WTC11 (cell line): ENCODE data around the gene PHF1. TPM values are rescaled to one million over a fixed set of nuclear protein-coding genes. Genes with fewer than 3 reads are reported as not detected.

Experiments
- AFF4 ChIP-seq: sonication (generic); formaldehyde crosslinking; IDR thresholded peaks from 2 replicates; pipeline ENCODE4 v1.8.1; 2023; ENCODE audit warnings: mild to moderate bottlenecking, missing genetic modification reagents, borderline replicate concordance
- CBFB ChIP-seq: sonication (generic); formaldehyde crosslinking; IDR thresholded peaks from 2 replicates; pipeline ENCODE4 v1.8.1; 2022; ENCODE audit warnings: mild to moderate bottlenecking, low read depth, missing genetic modification reagents
- CDX4 ChIP-seq: fragments of 250-450 bp; sonication (Bioruptor Pico); IDR thresholded peaks from 2 replicates; pipeline ENCODE4 v1.9.0; 2021; ENCODE audit warnings: moderate library complexity, mild to moderate bottlenecking, inconsistent platforms, borderline replicate concordance
- FOXJ3 ChIP-seq: sonication (generic); formaldehyde crosslinking; IDR thresholded peaks from 2 replicates; pipeline ENCODE4 v1.9.0; 2021; ENCODE audit warnings: missing genetic modification reagents, mild to moderate bottlenecking, borderline replicate concordance
- GABPB1 ChIP-seq: sonication (generic); formaldehyde crosslinking; IDR thresholded peaks from 2 replicates; pipeline ENCODE4 v1.8.1; 2023; ENCODE audit warnings: mild to moderate bottlenecking, missing genetic modification reagents
- GTF2I ChIP-seq: fragments of 250-450 bp; sonication (Bioruptor Pico); conservative IDR thresholded peaks from 2 replicates; pipeline ENCODE4 v1.4.0; 2021; ENCODE audit warnings: mild to moderate bottlenecking
- MLX ChIP-seq: sonication (generic); formaldehyde crosslinking; IDR thresholded peaks from 2 replicates; pipeline ENCODE4 v1.8.1; 2023; ENCODE audit warnings: mild to moderate bottlenecking, missing genetic modification reagents, moderate library complexity
- MYBL2 ChIP-seq: sonication (generic); formaldehyde crosslinking; IDR thresholded peaks from 2 replicates; pipeline ENCODE4 v1.8.1; 2023; ENCODE audit warnings: mild to moderate bottlenecking, moderate library complexity, missing genetic modification reagents
- NFATC4 ChIP-seq: fragments of 250-450 bp; sonication (Bioruptor Pico); IDR thresholded peaks from 2 replicates; pipeline ENCODE4 v1.9.0; 2021; ENCODE audit warnings: mild to moderate bottlenecking
- NFE2L1 ChIP-seq: sonication (generic); formaldehyde crosslinking; IDR thresholded peaks from 2 replicates; pipeline ENCODE4 v1.8.1; 2023; ENCODE audit warnings: missing genetic modification reagents
- PRRX2 ChIP-seq: fragments of 250-450 bp; sonication (Bioruptor Pico); IDR thresholded peaks from 2 replicates; pipeline ENCODE4 v1.8.0; 2021; ENCODE audit warnings: mild to moderate bottlenecking
- RORB ChIP-seq: fragments of 250-450 bp; sonication (Bioruptor Pico); IDR thresholded peaks from 2 replicates; pipeline ENCODE4 v1.9.0; 2021; ENCODE audit warnings: mild to moderate bottlenecking
- TCF7 ChIP-seq: sonication (generic); formaldehyde crosslinking; IDR thresholded peaks from 2 replicates; pipeline ENCODE4 v1.8.0; 2022; ENCODE audit warnings: mild to moderate bottlenecking, low read depth, missing genetic modification reagents, moderate library complexity
- TEAD4 ChIP-seq: sonication (generic); formaldehyde crosslinking; IDR thresholded peaks from 2 replicates; pipeline ENCODE4 v1.8.0; 2022; ENCODE audit warnings: mild to moderate bottlenecking, missing genetic modification reagents
- USF1 ChIP-seq: sonication (generic); formaldehyde crosslinking; IDR thresholded peaks from 2 replicates; pipeline ENCODE4 v1.8.0; 2022; ENCODE audit warnings: mild to moderate bottlenecking, missing genetic modification reagents
- USF2 ChIP-seq: sonication (generic); formaldehyde crosslinking; IDR thresholded peaks from 2 replicates; pipeline ENCODE4 v1.8.1; 2023; ENCODE audit warnings: mild to moderate bottlenecking, missing genetic modification reagents, moderate library complexity
- ZNF138 ChIP-seq: sonication (generic); formaldehyde crosslinking; conservative IDR thresholded peaks from 2 replicates; pipeline ENCODE4 v1.8.1; 2022; ENCODE audit warnings: mild to moderate bottlenecking, moderate library complexity, missing genetic modification reagents
- ZNF219 ChIP-seq: sonication (generic); formaldehyde crosslinking; IDR thresholded peaks from 2 replicates; pipeline ENCODE4 v1.8.0; 2023; ENCODE audit warnings: missing genetic modification reagents, mild to moderate bottlenecking, borderline replicate concordance
- ZNF281 ChIP-seq: sonication (generic); formaldehyde crosslinking; IDR thresholded peaks from 2 replicates; pipeline ENCODE4 v1.8.0; 2023; ENCODE audit warnings: mild to moderate bottlenecking, missing genetic modification reagents
- ZNF317 ChIP-seq: sonication (generic); formaldehyde crosslinking; IDR thresholded peaks from 2 replicates; pipeline ENCODE4 v1.8.1; 2023; ENCODE audit warnings: low read depth, mild to moderate bottlenecking, moderate library complexity, missing genetic modification reagents, borderline replicate concordance
- ZNF416 ChIP-seq: fragments of 250-450 bp; sonication (Bioruptor Pico); IDR thresholded peaks from 2 replicates; pipeline ENCODE4 v1.9.0; 2021; ENCODE audit warnings: mild to moderate bottlenecking, inconsistent platforms
- ZNF423 ChIP-seq: fragments of 250-450 bp; sonication (Bioruptor Pico); IDR thresholded peaks from 2 replicates; pipeline ENCODE4 v2.1.2; 2022; ENCODE audit warnings: mild to moderate bottlenecking, moderate library complexity
- ZNF532 ChIP-seq: fragments of 250-450 bp; sonication (Bioruptor Pico); IDR thresholded peaks from 2 replicates; pipeline ENCODE4 v1.9.0; 2021; ENCODE audit warnings: mild to moderate bottlenecking, borderline replicate concordance
- total RNA-seq: library from RNA; stranded (reverse); gene quantifications from 3 replicates; pipeline ENCODE4 v1.2.3, GENCODE V29; 2021

Gene PHF1
- total RNA-seq, 1 experiment from 2014 or later, result 63.6 TPM

- TF ChIP-seq USF1 (CRISPR knock-in tag) (peak; percentile 67), ZNF423 (CRISPR knock-in tag) (no peak), ZNF317 (CRISPR knock-in tag) (no peak), RORB (no peak), MLX (CRISPR knock-in tag) (no peak), PRRX2 (peak; percentile 89; the same call in 1 of the 2 replicates), NFATC4 (CRISPR knock-in tag) (peak; percentile 74; the same call in 1 of the 2 replicates), CBFB (no peak; the same call in 1 of the 2 replicates), ZNF281 (peak; percentile 79), ZNF219 (CRISPR knock-in tag) (no peak), MYBL2 (CRISPR knock-in tag) (peak; percentile 94), ZNF138 (CRISPR knock-in tag) (no peak; the same call in 1 of the 2 replicates), GABPB1 (CRISPR knock-in tag) (peak; percentile 93), CDX4 (CRISPR knock-in tag) (no peak), ZNF416 (CRISPR knock-in tag) (peak; percentile 73; the same call in 1 of the 2 replicates), ZNF532 (CRISPR knock-in tag) (no peak), GTF2I (CRISPR knock-in tag) (no peak), USF2 (peak; percentile 56; the same call in 1 of the 2 replicates), TCF7 (CRISPR knock-in tag) (no peak), FOXJ3 (CRISPR knock-in tag) (no peak), TEAD4 (CRISPR knock-in tag) (no peak), AFF4 (no peak), NFE2L1 (CRISPR knock-in tag) (no peak; the same call in 1 of the 2 replicates)
Measured at GRCh38 chr6:33410050-33410710, 634 bp upstream of the PHF1 start (continued).
